GM21717 (cell line): Measurements from ENCODE around the gene PIN1.
A peak's percentile ranks its signal among the peaks of the same experiment; 100 is the strongest.
"Not testable (repeated sequence)": the region's sequence is repeated elsewhere in the genome, so short reads cannot be mapped to it uniquely, and the experiment has no call there.

Source experiments
- ATAC-seq: cut with Tn5 transposase; IDR thresholded peaks from one replicate; pipeline ENCODE4 v1.9.1; 2021; ENCODE audit warnings: mild to moderate bottlenecking, moderate library complexity; ENCODE audit not compliant: unreplicated experiment

PIN1 gene

DNA sequence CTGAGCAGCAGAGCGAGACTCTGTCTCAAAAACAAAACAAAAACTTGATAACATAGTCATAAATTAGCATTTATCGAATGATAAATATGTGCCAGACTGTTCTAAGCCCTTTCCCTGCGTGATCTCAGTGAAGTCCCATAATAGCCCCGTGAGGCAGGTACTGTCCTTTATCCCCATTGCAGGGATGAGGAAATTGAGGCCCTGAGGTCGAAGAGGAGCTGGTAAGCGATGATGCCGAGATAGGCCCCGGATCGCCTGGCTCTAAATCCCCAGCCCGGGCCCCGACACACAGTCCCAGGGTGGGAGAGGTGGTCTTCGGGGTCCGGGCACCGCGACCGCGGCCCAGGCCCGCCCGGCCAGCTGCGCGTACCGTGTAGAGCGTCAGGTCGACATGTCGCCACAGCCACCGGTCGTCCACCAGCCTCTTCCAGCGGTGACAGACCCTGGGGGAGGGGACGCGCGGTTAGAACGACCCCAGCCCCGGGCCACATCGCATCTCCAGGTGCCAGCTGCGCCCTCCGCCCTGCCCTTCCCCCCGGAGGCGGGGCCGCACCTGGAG lies 16.9 kb upstream of the PIN1 start:
- ATAC-seq: peak; percentile 3

- ATAC-seq: peak; percentile 81
These were observed 16.2 kb upstream of the PIN1 start, which contains the start of gene FBXL12 for GRCh38 chr19:9818734-9819595. Gene FBXL12 (minus strand): TSS chr19:9819079. CDS start chr19:9818813, 266 bp downstream.

DNA sequence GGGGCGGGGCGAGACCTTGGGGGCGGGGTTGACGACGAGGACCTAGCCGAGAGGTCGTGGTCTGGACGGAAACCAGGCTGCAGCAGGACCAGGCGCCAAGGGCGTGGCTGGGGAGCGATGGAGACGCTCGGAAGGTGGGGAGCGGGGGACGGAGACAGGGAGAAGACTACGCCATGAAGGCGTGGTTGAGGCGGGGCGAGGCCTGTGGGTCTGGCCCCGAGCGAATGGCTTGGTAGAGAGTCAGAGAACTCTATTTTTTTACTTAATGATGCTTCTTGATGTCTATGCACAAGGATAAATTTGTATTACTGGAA lies 15.6 kb upstream of the PIN1 start:
- ATAC-seq: no peak

- not testable (repeated sequence) for ATAC-seq
These were observed 15.1 kb upstream of the PIN1 start for GRCh38 chr19:9820034-9820433.

DNA sequence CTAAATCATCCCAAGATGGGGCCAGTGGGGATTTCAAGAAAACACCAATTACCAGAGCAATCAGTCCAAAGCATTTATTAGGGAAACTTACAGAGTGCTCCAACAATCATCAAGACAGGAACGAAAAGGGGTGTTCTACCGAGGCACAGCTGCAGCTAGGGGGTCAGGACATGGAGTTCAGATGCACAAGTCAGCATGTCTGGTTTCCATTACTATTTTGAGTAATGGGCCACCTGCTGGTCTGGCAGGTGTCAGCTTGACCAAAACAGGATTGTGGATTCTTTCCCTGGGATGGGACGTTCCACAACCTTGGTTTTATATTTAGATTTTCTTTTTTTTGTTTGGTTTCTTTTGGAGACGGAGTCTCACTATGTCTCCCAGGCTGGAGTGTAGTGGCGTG lies 11.3 kb upstream of the PIN1 start:
- no peak for ATAC-seq

- ATAC-seq: peak; percentile 74
These were observed 7.6 kb upstream of the PIN1 start, which contains the start of gene UBL5 for GRCh38 chr19:9827289-9828238. Gene UBL5 (plus strand): TSS chr19:9827918. CDS start chr19:9828338, 420 bp downstream.

DNA sequence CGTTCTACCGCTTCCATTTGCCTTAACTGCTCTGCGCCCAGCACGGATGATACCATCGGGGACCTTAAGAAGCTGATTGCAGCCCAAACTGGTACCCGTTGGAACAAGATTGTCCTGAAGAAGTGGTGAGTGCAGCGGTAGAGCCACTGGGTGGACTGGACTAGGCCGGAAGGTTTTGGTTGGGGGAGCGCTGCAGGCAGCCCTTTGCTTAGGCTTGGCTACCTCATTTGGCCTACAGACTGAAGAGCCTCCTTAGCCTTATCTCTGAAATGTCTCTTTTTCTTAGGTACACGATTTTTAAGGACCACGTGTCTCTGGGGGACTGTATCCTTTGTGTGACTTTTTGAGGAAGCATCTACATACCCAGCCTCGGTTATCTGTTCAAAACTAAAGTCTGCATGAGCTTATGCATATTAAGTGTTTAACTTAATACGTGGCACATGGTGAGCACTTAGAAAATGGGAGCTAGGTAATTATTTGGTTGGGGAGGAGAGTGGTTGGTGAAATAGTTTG lies 6.5 kb upstream of the PIN1 start:
- ATAC-seq: no peak

GRCh38 chr19:9834307-9834725 lies 802 bp upstream of the PIN1 start:
- no peak for ATAC-seq

DNA sequence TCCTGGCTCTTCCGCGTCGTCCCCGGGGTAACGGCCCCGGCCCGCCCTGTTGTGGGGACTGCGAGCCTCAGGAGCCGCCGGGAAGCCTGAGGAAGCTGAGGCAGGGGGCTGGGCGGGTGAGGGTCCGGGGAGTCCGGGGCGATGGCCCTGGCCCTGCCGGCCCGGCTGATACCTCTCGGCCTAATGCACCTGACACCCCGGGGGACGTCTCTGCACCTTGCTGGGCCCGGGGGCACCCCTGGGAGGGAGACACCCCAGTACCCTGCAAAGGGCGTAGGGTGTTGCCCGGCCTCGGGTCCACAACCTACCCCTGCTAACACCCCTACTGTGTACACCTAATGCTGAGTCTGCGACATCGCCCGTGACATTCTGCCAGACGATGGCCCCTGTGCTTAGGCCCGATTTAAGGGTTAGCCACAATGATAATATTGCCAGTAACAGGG lies 410 bp downstream of the PIN1 start:
- ATAC-seq: peak; percentile 16

DNA sequence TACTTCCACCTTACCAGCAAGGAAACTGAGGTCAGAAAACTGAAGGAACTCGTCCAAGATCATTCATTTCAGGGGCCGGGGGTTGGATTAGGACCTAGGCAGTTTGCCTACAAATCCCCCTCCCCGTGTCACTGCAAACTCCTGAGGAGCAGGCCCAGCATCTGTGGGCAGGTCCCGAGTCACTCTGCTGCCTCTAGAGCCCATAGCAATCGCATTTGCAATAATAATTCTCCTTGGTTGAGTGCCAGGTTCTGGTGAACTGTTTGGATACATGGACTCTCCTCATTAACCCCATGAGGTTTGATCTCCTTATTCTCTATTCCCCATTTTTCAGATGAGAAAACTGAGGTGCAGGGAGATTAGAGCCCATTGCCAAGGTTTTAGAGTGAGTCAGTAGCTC lies 903 bp downstream of the PIN1 start:
- no peak for ATAC-seq

GRCh38 chr19:9838324-9838723 lies 3.2 kb downstream of the PIN1 start:
- ATAC-seq: no peak

- ATAC-seq: no peak
These were observed 4.3 kb downstream of the PIN1 start for GRCh38 chr19:9839415-9839814.

- ATAC-seq: no peak
These were observed 7.9 kb downstream of the PIN1 start for GRCh38 chr19:9842834-9843625.

GRCh38 chr19:9843626-9844273 lies 8.6 kb downstream of the PIN1 start:
- not testable (repeated sequence) for ATAC-seq

GRCh38 chr19:9847087-9847671 lies 12.1 kb downstream of the PIN1 start:
- no peak for ATAC-seq

DNA sequence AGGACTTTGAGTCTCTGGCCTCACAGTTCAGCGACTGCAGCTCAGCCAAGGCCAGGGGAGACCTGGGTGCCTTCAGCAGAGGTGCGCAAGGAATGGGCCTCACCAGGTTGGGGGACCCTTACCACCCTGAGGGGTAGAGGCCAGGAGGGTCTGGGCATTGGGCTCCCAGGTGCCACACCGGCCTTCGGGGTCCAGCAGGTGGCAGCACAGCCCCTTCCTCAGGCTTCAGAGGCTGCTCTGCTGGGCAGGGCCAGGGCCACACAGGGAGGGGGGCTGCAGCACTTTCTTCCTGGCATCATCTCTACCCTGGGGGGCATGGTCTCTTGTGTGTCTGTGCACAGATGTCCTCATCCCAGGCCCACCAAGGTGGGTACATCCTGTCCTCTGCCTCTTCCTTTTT lies 12.9 kb downstream of the PIN1 start:
- no peak for ATAC-seq

GRCh38 chr19:9848762-9849161 lies 13.6 kb downstream of the PIN1 start:
- no peak for ATAC-seq

DNA sequence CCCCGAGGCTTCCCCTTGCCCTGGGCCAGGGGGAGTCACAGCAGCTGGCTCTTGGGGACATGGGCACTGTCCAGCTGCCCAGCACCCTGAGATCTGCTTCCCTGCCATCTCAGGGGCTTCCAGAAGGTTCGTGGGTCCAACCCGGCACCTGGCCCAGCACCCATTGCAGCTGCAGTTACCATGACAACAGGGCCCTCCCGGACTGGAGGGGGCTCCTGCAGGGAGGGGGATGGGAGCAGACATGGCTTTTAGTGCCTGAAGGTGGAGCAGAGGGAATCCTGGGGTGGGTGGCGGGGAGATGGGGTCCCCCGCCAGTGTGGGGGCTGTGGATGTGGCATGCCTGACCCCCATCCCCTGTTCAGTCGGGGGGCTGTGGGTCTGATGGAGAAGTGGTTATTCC lies 14.7 kb downstream of the PIN1 start:
- ATAC-seq: no peak

GRCh38 chr19:9850235-9850959 lies 15.3 kb downstream of the PIN1 start:
- ATAC-seq: no peak
